Heart right ventricle (tissue), 16 donors: ENCODE results near the gene PAX2. TPM values are rescaled to one million over a fixed set of nuclear protein-coding genes. Genes with fewer than 3 reads are reported as not detected.

ENCODE experiments used
- ATAC-seq, 8 donors: fragments of 200-7000 bp; cut with Tn5 transposase; one replicate each; pipeline ENCODE4 v1.9.1; 2020; ENCODE audit warnings: mild to moderate bottlenecking in 8 of 8, moderate library complexity in 8 of 8, moderate number of reproducible peaks in 1 of 8
- DNase-seq, 2 donors: peaks; one replicate each; pipeline ENCODE4 v3.0.0-alpha.2; 2020
- H3K27ac ChIP-seq, 10 donors: fragments of 200-600 bp; sonication (generic) in 2 of 10; one replicate each; pipeline versions ENCODE4 v1.5.0 to v1.8.0; 2020 to 2022; ENCODE audit warnings: mild to moderate bottlenecking in 3 of 10
- H3K27me3 ChIP-seq, 7 donors: fragments of 200-600 bp; one replicate each; pipeline ENCODE4 v1.8.0; 2021 to 2022; ENCODE audit warnings: mild to moderate bottlenecking in 2 of 7
- H3K36me3 ChIP-seq, 9 donors: fragments of 200-600 bp; sonication (generic) in 1 of 9; one replicate each; pipeline versions ENCODE4 v1.5.0 to v1.8.0; 2020 to 2022; ENCODE audit warnings: mild to moderate bottlenecking in 2 of 9
- H3K4me1 ChIP-seq, 9 donors: fragments of 200-600 bp; sonication (generic) in 1 of 9; one replicate each; pipeline versions ENCODE4 v1.5.0 to v1.8.0; 2020 to 2022; ENCODE audit warnings: mild to moderate bottlenecking in 4 of 9
- H3K4me3 ChIP-seq, 10 donors: fragments of 200-600 bp; sonication (generic) in 2 of 10; one replicate each; pipeline versions ENCODE4 v1.5.0 to v1.8.0; 2020 to 2022; ENCODE audit warnings: mild to moderate bottlenecking in 7 of 10, moderate library complexity in 2 of 10
- H3K9me3 ChIP-seq, 11 donors: fragments of 200-600 bp in 10 of 11; sonication (generic) in 2 of 11; one replicate each; pipeline versions ENCODE4 v1.5.0 to v1.8.0; 2013 to 2022; ENCODE audit warnings: mild to moderate bottlenecking in 2 of 11, control low read depth in 1 of 11, moderate library complexity in 1 of 11
- WGBS, 2 donors: extraction: QIAGEN DNeasy Blood & Tissue Kit; methylation state at CpG; one replicate each; pipeline ENCODE4 v1.1.7; 2013; ENCODE audit warnings: inconsistent platforms in 1 of 2; 5-methylcytosine and 5-hydroxymethylcytosine counted together
- intact Hi-C, 10 donors: fragments of 100-400 bp; cut with DNase I; formaldehyde crosslinking; loops; one replicate each; pipeline versions ENCODE4 v1.11.1 to v1.14.2; 2022
- polyA plus RNA-seq, 2 donors: library from polyadenylated mRNA; stranded (reverse); fragments of 200-250 nt; gene quantifications; one replicate each; pipeline ENCODE4 v1.2.3, GENCODE V29; 2013
- total RNA-seq, 10 donors: library from RNA; stranded (reverse); fragmentation: NEBNext Ultra II Directional in 3 of 10; extraction: Animal tissue kit (Norgen Biotek cat#: 25700) in 3 of 10; gene quantifications; one replicate each; pipeline versions ENCODE4 v1.2.1 to v1.2.4, GENCODE V29; 2021 to 2023
- TF ChIP-seq, protein P1 (sequence below), 9 donors: fragments of 200-600 bp; sonication (generic) in 2 of 9; IDR thresholded peaks; one replicate each; pipeline versions ENCODE4 v1.5.0 to v1.8.0; 2021 to 2022; ENCODE audit warnings: antibody characterized with exemption in 9 of 9, mild to moderate bottlenecking in 5 of 9, moderate library complexity in 1 of 9
- donor health status: Arrhythmogenic right ventricular cardiomyopathy.
- donor health status: ischemic (EF 13 %, LVEDD 7.1; RV severe dilation, severe dysfunction).
- donor health status: healthy with polysubstance abuse.
- donor health status: DM: no; HTN: yes; CAD: no.
- donor health status: DM: no; HTN: no; CAD: no.
- donor health status: ischemic (EF 25% LVEDD 6.9; RV normal size, moderate dysfunction).
- donor health status: ischemic (EF 25% LVEDD 5.7; RV mildly dilated, moderate dysfunction).
- donor health status: healthy.
- donor health status: DM: yes; HTN: yes; CAD: no.
- donor health status: Ischemic cardiomyopathy.
- donor health status: ischemic (EF 35%, LVEDD 5.7; RV mildly dilated, moderate dysfunction).
- donor health status: nonischemic (EF 11% LVEDD 7.7; RV severe dilation, severe dysfunction).
- donor health status: DM: yes; HTN: yes; CAD: no.
- donor health status: PGD.
- donor health status: ischemic (EF 29% LVEDD 5.4; RV normal size, mild dysfunction).
- donor health status: nonischemic (EF 23%, LVEDD 6.1; RV moderate dilation, normal function).

Gene PAX2
- total and polyA plus RNA-seq, 12 donors: not detected

DNA sequence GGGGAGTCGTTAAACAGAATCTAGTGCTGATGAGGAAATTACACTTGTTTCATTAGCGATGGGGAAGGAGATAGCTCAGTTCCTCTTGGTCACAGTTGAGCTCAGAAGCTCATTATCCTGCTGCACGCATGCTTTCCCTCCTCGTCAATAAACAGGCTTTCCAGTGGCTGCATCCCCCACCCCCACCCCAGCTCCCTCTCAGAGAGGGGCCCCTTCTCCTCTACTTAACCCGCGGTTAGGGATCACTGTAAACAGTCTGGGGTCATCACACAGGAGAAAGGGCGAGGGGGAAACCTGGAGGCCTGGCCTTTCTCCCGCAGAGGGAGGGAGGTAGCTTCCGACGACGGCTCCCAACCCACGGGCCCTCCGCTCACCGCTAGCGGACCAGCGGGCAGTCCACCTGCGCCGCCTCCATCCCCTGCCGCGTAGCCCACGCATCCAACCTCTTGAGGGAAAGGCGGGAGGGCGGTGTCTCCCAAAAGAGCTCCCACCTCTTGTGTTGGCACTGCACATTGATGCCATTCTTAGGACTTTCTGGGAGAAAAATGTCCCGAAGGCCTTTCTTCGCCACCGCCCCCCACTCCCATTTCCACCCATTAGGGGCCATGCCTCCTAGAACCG is 80.8 kb downstream of the PAX2 start:
- Histone ChIP-seq H3K27me3 (peaks cover 35 to 98% (median 97%) of the 10 kb centered on the region in 7 donors), H3K36me3 (no peaks in the 10 kb centered on the region), H3K4me3 (peak overlapping the region in 6 of 10 donors; percentile 25 to 46 (median 43)), H3K9me3 (no peaks in the 10 kb centered on the region), H3K27ac (no peak overlapping the region), H3K4me1 (peaks cover 14 to 43% (median 31%) of the 10 kb centered on the region in 9 donors)
- ATAC-seq: no peak
- TF ChIP-seq, protein P1, sequence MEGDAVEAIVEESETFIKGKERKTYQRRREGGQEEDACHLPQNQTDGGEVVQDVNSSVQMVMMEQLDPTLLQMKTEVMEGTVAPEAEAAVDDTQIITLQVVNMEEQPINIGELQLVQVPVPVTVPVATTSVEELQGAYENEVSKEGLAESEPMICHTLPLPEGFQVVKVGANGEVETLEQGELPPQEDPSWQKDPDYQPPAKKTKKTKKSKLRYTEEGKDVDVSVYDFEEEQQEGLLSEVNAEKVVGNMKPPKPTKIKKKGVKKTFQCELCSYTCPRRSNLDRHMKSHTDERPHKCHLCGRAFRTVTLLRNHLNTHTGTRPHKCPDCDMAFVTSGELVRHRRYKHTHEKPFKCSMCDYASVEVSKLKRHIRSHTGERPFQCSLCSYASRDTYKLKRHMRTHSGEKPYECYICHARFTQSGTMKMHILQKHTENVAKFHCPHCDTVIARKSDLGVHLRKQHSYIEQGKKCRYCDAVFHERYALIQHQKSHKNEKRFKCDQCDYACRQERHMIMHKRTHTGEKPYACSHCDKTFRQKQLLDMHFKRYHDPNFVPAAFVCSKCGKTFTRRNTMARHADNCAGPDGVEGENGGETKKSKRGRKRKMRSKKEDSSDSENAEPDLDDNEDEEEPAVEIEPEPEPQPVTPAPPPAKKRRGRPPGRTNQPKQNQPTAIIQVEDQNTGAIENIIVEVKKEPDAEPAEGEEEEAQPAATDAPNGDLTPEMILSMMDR (IDR thresholded peaks at IDR 0.05): no peak
- DNase-seq: no peak
- intact Hi-C loops: no loop called here
- WGBS, 2 donors: 3 to 4% methylated on average over 27 of the region's 27 CpGs

DNA sequence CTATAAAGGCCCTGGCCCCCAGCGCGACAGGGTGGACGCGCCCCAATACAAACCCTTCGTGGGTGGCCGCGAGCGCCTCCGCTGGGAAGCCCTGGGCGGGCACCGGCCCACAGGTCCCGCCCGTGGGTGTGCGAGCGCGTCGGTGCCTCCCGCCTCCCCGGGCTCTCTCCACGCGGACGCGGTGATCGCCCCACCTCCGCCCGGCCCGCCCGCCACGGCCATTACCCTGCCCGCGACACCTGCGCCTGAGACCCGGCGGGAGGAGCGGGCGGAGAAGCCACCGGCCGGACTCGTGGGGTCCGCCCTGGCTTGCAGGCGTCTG is 81.2 kb downstream of the PAX2 start:
- Histone ChIP-seq H3K9me3 (no peaks in the 10 kb centered on the region), H3K36me3 (no peaks in the 10 kb centered on the region), H3K27ac (peak overlapping the region in 1 of 10 donors; percentile 14), H3K27me3 (peaks cover 40 to 98% (median 97%) of the 10 kb centered on the region in 7 donors), H3K4me3 (peak overlapping the region; percentile 14 to 46 (median 39)), H3K4me1 (peaks cover 14 to 43% (median 31%) of the 10 kb centered on the region in 9 donors)
- intact Hi-C loops: no loop called here
- peak in 1 of 8 donors; percentile 27 for ATAC-seq
- 2% methylated on average over 41 of the region's 41 CpGs for WGBS, 2 donors
- TF ChIP-seq, protein P1 (IDR thresholded peaks at IDR 0.05): no peak
- DNase-seq: no peak

DNA sequence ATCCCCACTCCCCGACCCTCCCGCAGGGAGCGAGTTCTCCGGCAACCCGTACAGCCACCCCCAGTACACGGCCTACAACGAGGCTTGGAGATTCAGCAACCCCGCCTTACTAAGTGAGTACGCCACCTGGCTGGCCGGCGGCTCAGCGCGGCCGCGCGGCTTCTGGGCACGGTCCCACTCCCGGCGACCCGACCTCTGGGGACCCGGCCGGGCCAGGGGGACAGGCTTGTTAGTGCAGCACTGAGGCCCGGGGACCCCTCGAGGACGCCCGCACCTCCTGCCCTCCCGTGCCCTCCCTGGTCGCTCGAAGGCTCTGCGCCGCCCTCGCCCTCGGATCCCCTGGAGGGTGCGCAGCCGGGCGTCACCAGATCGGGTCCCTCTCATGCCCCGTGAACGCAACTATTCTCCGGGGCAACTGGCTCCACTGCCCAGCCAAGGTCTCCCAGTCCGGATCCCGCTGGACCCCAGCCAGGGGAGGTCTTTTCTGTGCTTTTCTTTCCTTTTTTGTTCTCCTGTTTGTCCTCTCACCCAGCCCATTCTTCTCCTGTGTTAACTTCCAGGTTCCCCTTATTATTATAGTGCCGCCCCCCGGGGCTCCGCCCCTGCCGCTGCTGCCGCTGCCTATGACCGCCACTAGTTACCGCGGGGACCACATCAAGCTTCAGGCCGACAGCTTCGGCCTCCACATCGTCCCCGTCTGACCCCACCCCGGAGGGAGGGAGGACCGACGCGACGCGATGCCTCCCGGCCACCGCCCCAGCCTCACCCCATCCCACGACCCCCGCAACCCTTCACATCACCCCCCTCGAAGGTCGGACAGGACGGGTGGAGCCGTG is 81.8 kb downstream of the PAX2 start:
- TF ChIP-seq, protein P1 (IDR thresholded peaks at IDR 0.05): peak in 4 of 9 donors; percentile 12 to 43 (median 40)
- peak overlapping the region; percentile 14 to 46 (median 42) for H3K4me3 ChIP-seq
- 1% methylated on average over 68 of the region's 68 CpGs for WGBS, 2 donors
- H3K27me3 ChIP-seq: peaks cover 40 to 99% (median 97%) of the 10 kb centered on the region in 7 donors
- H3K36me3 ChIP-seq: no peaks in the 10 kb centered on the region
- H3K27ac ChIP-seq: peak overlapping the region in 1 of 10 donors; percentile 14
- ATAC-seq (peak in 4 of 8 donors; percentile 36 to 59 (median 50)), DNase-seq (no peak)
- intact Hi-C loops: no loop called here
- H3K9me3 ChIP-seq: no peaks in the 10 kb centered on the region
- H3K4me1 ChIP-seq: peaks cover 14 to 43% (median 31%) of the 10 kb centered on the region in 9 donors

DNA sequence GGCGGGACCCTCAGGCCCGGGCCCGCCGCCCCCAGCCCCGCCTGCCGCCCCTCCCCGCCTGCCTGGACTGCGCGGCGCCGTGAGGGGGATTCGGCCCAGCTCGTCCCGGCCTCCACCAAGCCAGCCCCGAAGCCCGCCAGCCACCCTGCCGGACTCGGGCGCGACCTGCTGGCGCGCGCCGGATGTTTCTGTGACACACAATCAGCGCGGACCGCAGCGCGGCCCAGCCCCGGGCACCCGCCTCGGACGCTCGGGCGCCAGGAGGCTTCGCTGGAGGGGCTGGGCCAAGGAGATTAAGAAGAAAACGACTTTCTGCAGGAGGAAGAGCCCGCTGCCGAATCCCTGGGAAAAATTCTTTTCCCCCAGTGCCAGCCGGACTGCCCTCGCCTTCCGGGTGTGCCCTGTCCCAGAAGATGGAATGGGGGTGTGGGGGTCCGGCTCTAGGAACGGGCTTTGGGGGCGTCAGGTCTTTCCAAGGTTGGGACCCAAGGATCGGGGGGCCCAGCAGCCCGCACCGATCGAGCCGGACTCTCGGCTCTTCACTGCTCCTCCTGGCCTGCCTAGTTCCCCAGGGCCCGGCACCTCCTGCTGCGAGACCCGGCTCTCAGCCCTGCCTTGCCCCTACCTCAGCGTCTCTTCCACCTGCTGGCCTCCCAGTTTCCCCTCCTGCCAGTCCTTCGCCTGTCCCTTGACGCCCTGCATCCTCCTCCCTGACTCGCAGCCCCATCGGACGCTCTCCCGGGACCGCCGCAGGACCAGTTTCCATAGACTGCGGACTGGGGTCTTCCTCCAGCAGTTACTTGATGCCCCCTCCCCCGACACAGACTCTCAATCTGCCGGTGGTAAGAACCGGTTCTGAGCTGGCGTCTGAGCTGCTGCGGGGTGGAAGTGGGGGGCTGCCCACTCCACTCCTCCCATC is 82.7 kb downstream of the PAX2 start:
- H3K36me3 ChIP-seq: no peaks in the 10 kb centered on the region
- WGBS, 2 donors: 0 to 2% methylated on average over 56 to 69 of the region's 69 CpGs
- peak in 1 of 2 donors; percentile 35 for DNase-seq
- peak; percentile 50 to 73 (median 54) for ATAC-seq
- peak overlapping the region in 9 of 10 donors; percentile 14 to 46 (median 42) for H3K4me3 ChIP-seq
- peaks cover 14 to 43% (median 31%) of the 10 kb centered on the region in 9 donors for H3K4me1 ChIP-seq
- peaks cover 40 to 99% (median 97%) of the 10 kb centered on the region in 7 donors for H3K27me3 ChIP-seq
- TF ChIP-seq, protein P1 (IDR thresholded peaks at IDR 0.05): peak in 3 of 9 donors; percentile 8 to 30 (median 25)
- intact Hi-C loops: no loop called here
- no peaks in the 10 kb centered on the region for H3K9me3 ChIP-seq
- H3K27ac ChIP-seq: no peak overlapping the region
